H1 (cell line): ENCODE results near the gene RCOR2. TPM values are rescaled to one million over a fixed set of nuclear protein-coding genes. Genes with fewer than 3 reads are reported as not detected.

Experiments
- CTCF ChIA-PET: fragments of 300-600 bp; sonication (Branson Sonifier 250); formaldehyde crosslinking; loops from one replicate; lab custom pipeline; 2021; ENCODE audit not compliant: partially characterized antibody; lab: Charles Lee
- POLR2A ChIA-PET: fragments of 300-600 bp; sonication (Branson Sonifier 250); formaldehyde crosslinking; loops from one replicate; lab custom pipeline; 2021; ENCODE audit warnings: inconsistent platforms; ENCODE audit not compliant: partially characterized antibody; lab: Charles Lee
- DNase-seq, 2 experiments: peaks; one replicate each; pipeline versions ENCODE4 v3.0.0 to v3.0.0-alpha.2; 2010 to 2022; ENCODE audit warnings: low spot score in 2 of 2, low read depth in 1 of 2, mixed read lengths in 1 of 2
- FAIRE-seq: peaks from 2 replicates; lab custom pipeline; 2011; peaks lifted over from hg19 to GRCh38; lab: Jason Lieb, UNC
- H2AFZ ChIP-seq: 2 replicates; pipeline ENCODE4 v1.8.1; 2012; ENCODE audit warnings: low read length, inconsistent platforms
- H2AK5ac ChIP-seq: 2 replicates; pipeline ENCODE4 v1.6.1; 2013; ENCODE audit warnings: low read depth, low read length
- H2BK120ac ChIP-seq: replicated peaks from 2 replicates; pipeline ENCODE3; 2013; ENCODE audit warnings: low read depth, low read length, inconsistent platforms
- H2BK12ac ChIP-seq: 2 replicates; pipeline ENCODE4 v1.6.1; 2013; ENCODE audit warnings: low read depth, low read length
- H2BK15ac ChIP-seq: 2 replicates; pipeline ENCODE4 v1.6.1; 2013; ENCODE audit warnings: low read length
- H2BK20ac ChIP-seq: 2 replicates; pipeline ENCODE4 v1.6.1; 2013; ENCODE audit warnings: low read length
- H2BK5ac ChIP-seq: 2 replicates; pipeline ENCODE4 v1.6.1; 2013; ENCODE audit warnings: low read depth, low read length
- H3K14ac ChIP-seq: 2 replicates; pipeline ENCODE4 v1.6.1; 2013; ENCODE audit warnings: inconsistent platforms; ENCODE audit not compliant: insufficient read length
- H3K18ac ChIP-seq: 2 replicates; pipeline ENCODE4 v1.6.1; 2013; ENCODE audit warnings: low read length; ENCODE audit errors: extremely low read depth
- H3K23ac ChIP-seq: 2 replicates; pipeline ENCODE4 v1.6.1; 2013; ENCODE audit warnings: inconsistent platforms; ENCODE audit not compliant: insufficient read length
- H3K23me2 ChIP-seq: 2 replicates; pipeline ENCODE4 v1.6.1; 2013; ENCODE audit warnings: low read depth, low read length
- H3K27ac ChIP-seq: 2 replicates; pipeline ENCODE4 v1.6.1; 2011; ENCODE audit warnings: low read depth, low read length, inconsistent platforms
- H3K27me3 ChIP-seq, 4 experiments: replicated peaks in 1 of 4; 1 replicate in 1 of 4; 2 replicates in 3 of 4; pipeline versions ENCODE4 v1.6.1 to v1.8.1; 2011 to 2013; ENCODE audit warnings: low read length in 3 of 4, mild to moderate bottlenecking in 3 of 4, inconsistent platforms in 2 of 4, mixed read lengths in 2 of 4, moderate library complexity in 1 of 4; ENCODE audit not compliant: control insufficient read depth in 3 of 4, insufficient read depth in 3 of 4; ENCODE audit errors: extremely low read depth in 1 of 4
- H3K36me3 ChIP-seq, 4 experiments: 2 replicates each; pipeline versions ENCODE4 v1.6.1 to v1.8.1; 2011 to 2013; ENCODE audit warnings: mild to moderate bottlenecking in 4 of 4, low read length in 3 of 4, moderate library complexity in 2 of 4, control low read depth in 1 of 4, inconsistent platforms in 1 of 4; ENCODE audit not compliant: insufficient read depth in 4 of 4, control insufficient read depth in 2 of 4
- H3K4ac ChIP-seq: replicated peaks from 2 replicates; pipeline ENCODE3; 2013; ENCODE audit warnings: low read length, low read depth, mixed read lengths, inconsistent platforms; ENCODE audit not compliant: insufficient read length
- H3K4me1 ChIP-seq, 4 experiments: replicated peaks in 1 of 4; 1 replicate in 1 of 4; 2 replicates in 3 of 4; pipeline versions ENCODE4 v1.6.1 to v1.8.1; 2011 to 2013; ENCODE audit warnings: low read length in 3 of 4, inconsistent platforms in 2 of 4, mixed read lengths in 1 of 4; ENCODE audit not compliant: insufficient read depth in 4 of 4, control insufficient read depth in 3 of 4
- H3K4me2 ChIP-seq, 2 experiments: 2 replicates each; pipeline versions ENCODE4 v1.6.1 to v1.8.1; 2011 to 2013; ENCODE audit warnings: low read depth in 2 of 2, low read length in 2 of 2, control low read depth in 1 of 2, inconsistent platforms in 1 of 2, mild to moderate bottlenecking in 1 of 2; ENCODE audit not compliant: insufficient read depth in 1 of 2
- H3K4me3 ChIP-seq, 4 experiments: fragments of 200-600, 300-600 bp in 1 of 4; sonication (generic), shearing (Covaris generic), sonication (Bioruptor Twin) in 1 of 4; 2 replicates each; pipeline versions ENCODE4 v1.5.1 to v1.8.1; 2011 to 2016; ENCODE audit warnings: low read length in 4 of 4, low read depth in 3 of 4, control low read depth in 2 of 4, inconsistent platforms in 2 of 4, mild to moderate bottlenecking in 2 of 4, mixed read lengths in 1 of 4, moderate library complexity in 1 of 4; ENCODE audit not compliant: insufficient read depth in 2 of 4; ENCODE audit errors: extremely low read depth in 1 of 4
- H3K56ac ChIP-seq: replicated peaks from 2 replicates; pipeline ENCODE3; 2013; ENCODE audit warnings: low read depth, mild to moderate bottlenecking, mixed read lengths, low read length, inconsistent platforms; ENCODE audit not compliant: insufficient read length
- H3K79me1 ChIP-seq: 2 replicates; pipeline ENCODE4 v1.6.1; 2013; ENCODE audit warnings: low read depth, low read length, control low read depth
- H3K79me2 ChIP-seq, 2 experiments: 2 replicates each; pipeline versions ENCODE4 v1.6.1 to v1.8.1; 2012 to 2013; ENCODE audit warnings: low read length in 2 of 2, mild to moderate bottlenecking in 2 of 2, inconsistent platforms in 1 of 2; ENCODE audit not compliant: insufficient read depth in 2 of 2, control insufficient read depth in 1 of 2
- H3K9ac ChIP-seq, 4 experiments: replicated peaks in 1 of 4; 1 replicate in 1 of 4; 2 replicates in 3 of 4; pipeline versions ENCODE4 v1.6.1 to v1.8.1; 2011 to 2013; ENCODE audit warnings: low read depth in 3 of 4, low read length in 3 of 4, control low read depth in 2 of 4, mild to moderate bottlenecking in 2 of 4, moderate library complexity in 2 of 4, inconsistent platforms in 1 of 4; ENCODE audit errors: extremely low read depth in 1 of 4
- H3K9me3 ChIP-seq, 2 experiments: 2 replicates each; pipeline versions ENCODE4 v1.6.1 to v1.8.1; 2012 to 2013; ENCODE audit warnings: mild to moderate bottlenecking in 2 of 2, moderate library complexity in 2 of 2, control low read depth in 1 of 2, inconsistent platforms in 1 of 2, low read depth in 1 of 2, low read length in 1 of 2, mixed read lengths in 1 of 2; ENCODE audit not compliant: insufficient read depth in 2 of 2
- H4K20me1 ChIP-seq, 2 experiments: replicated peaks in 1 of 2; 2 replicates each; pipeline versions ENCODE3 to v1.8.1; 2011 to 2013; ENCODE audit warnings: inconsistent platforms in 2 of 2, low read length in 2 of 2, mild to moderate bottlenecking in 1 of 2; ENCODE audit not compliant: insufficient read depth in 2 of 2, control insufficient read depth in 1 of 2
- H4K5ac ChIP-seq: 2 replicates; pipeline ENCODE4 v1.6.1; 2013; ENCODE audit warnings: low read length, low read depth, mixed read lengths, inconsistent platforms; ENCODE audit not compliant: insufficient read length
- H4K8ac ChIP-seq: 2 replicates; pipeline ENCODE4 v1.8.0; 2013; ENCODE audit warnings: mild to moderate bottlenecking, moderate library complexity, low read length, inconsistent platforms; ENCODE audit not compliant: insufficient read depth; ENCODE audit errors: extremely low read depth
- H4K91ac ChIP-seq: replicated peaks from 2 replicates; pipeline ENCODE3; 2013; ENCODE audit warnings: low read length, mixed read lengths, inconsistent platforms; ENCODE audit not compliant: insufficient read length
- ATF3 ChIP-seq: IDR thresholded peaks from 2 replicates; pipeline ENCODE4 v1.6.1; 2011; ENCODE audit warnings: low read depth, mild to moderate bottlenecking, low read length; ENCODE audit not compliant: insufficient read depth
- BACH1 ChIP-seq: IDR thresholded peaks from 2 replicates; pipeline ENCODE4 v1.6.1; 2012; ENCODE audit warnings: low read length, improper control_type of control experiment
- PHF8 ChIP-seq: fragments of 200-600 bp; sonication (generic); conservative IDR thresholded peaks from 2 replicates; pipeline ENCODE4 v1.7.1; 2012; ENCODE audit warnings: low read depth, mild to moderate bottlenecking, inconsistent platforms, low read length, moderate library complexity
- SIX5 ChIP-seq: IDR thresholded peaks from 2 replicates; pipeline ENCODE4 v1.6.1; 2011; ENCODE audit warnings: mild to moderate bottlenecking, low read depth, low read length
- TAF7 ChIP-seq: optimal IDR thresholded peaks from 2 replicates; pipeline ENCODE3; 2011; ENCODE audit warnings: low read depth, mild to moderate bottlenecking, inconsistent platforms, low read length, moderate library complexity, borderline replicate concordance
- WGBS, 2 experiments: shearing (Covaris generic) in 1 of 2; methylation state at CpG; one replicate each; pipeline versions ENCODE4 v1.1.6 to v1.1.7; 2013 to 2015; ENCODE audit warnings: low lambda C conversion rate in 2 of 2, mixed read lengths in 2 of 2, inconsistent platforms in 1 of 2, low coverage in 1 of 2, missing lambda C conversion rate in 1 of 2; ENCODE audit not compliant: insufficient replicate concordance in 2 of 2, insufficient coverage in 1 of 2, insufficient read length in 1 of 2; ENCODE audit errors: extremely low coverage in 1 of 2, missing lambda C conversion rate in 1 of 2; 5-methylcytosine and 5-hydroxymethylcytosine counted together
- polyA plus RNA-seq, 7 experiments: library from polyadenylated mRNA; depleted of rRNA in 3 of 7; stranded (reverse) in 5 of 7; unstranded in 2 of 7; fragments of >200 nt in 5 of 7; fragments of 200-250 nt in 2 of 7; gene quantifications; 1 replicate in 5 of 7; 2 replicates in 1 of 7; 4 replicates in 1 of 7; pipeline versions ENCODE4 v1.2.1 to v1.2.3, GENCODE V29; 2011 to 2013; ENCODE audit warnings: missing spikeins in 2 of 7, mixed read lengths in 2 of 7
- total RNA-seq: library from RNA; stranded (reverse); fragmentation: NEBNext Ultra II Directional; extraction: Animal tissue kit (Norgen Biotek cat#: 25700); gene quantifications from 2 replicates; pipeline ENCODE4 v1.2.1, GENCODE V29; 2021

The RCOR2 gene
- total and polyA plus RNA-seq, 2 of the 8 experiments (the other 6 are each of a cell fraction or from before 2014, with no cell fraction given): 54.6 to 78.0 TPM

- DNase-seq: no peak
- 0 out of 2 replicates have a peak, but pooled peaks cover 2% of the 10 kb centered on the region for H3K23me2 ChIP-seq
- H3K79me2 ChIP-seq: peaks cover 0 to 81% of the 10 kb centered on the region in 2 experiments; a peak in 2 of 4 replicates
- no peak overlapping the region for H2AFZ ChIP-seq
- H3K27me3 ChIP-seq: no peaks in the 10 kb centered on the region
- no peak for FAIRE-seq
- no peak overlapping the region for H3K4ac ChIP-seq
- no peak overlapping the region for H2BK15ac ChIP-seq
- POLR2A ChIA-PET: interaction anchor here (0.8 to 3.0 kb wide), 6 partner anchors 9 to 48 kb away, joined by 3 to 7 read pairs (median 4); partner anchors contain the start of gene RCOR2
- H2BK120ac ChIP-seq: no peak overlapping the region
- no peak overlapping the region for H3K9ac ChIP-seq
- 92% methylated on average over 6 of the region's 6 CpGs; no CpG with 5 or more reads in 1 of the 2 experiments for WGBS, 2 experiments
- no peak overlapping the region for H3K27ac ChIP-seq
- H4K20me1 ChIP-seq: peaks cover 8 to 28% of the 10 kb centered on the region in 2 experiments
- no peak overlapping the region for H2BK12ac ChIP-seq
- H4K91ac ChIP-seq: no peak overlapping the region
- no peak overlapping the region for H4K8ac ChIP-seq
- H4K5ac ChIP-seq: no peak overlapping the region
- no peaks in the 10 kb centered on the region for H3K9me3 ChIP-seq
- TF ChIP-seq PHF8 (no peak), SIX5 (no peak), TAF7 (no peak), ATF3 (no peak), BACH1 (no peak)
- H3K36me3 ChIP-seq: no peaks in the 10 kb centered on the region
- CTCF ChIA-PET: interaction anchor here (0.9 to 8.5 kb wide), 14 partner anchors 10 to 57 kb away, joined by 3 to 76 read pairs (median 4); partner anchors contain the start of gene MARK2
- H3K4me3 ChIP-seq: no peak overlapping the region
- no peak overlapping the region for H2BK5ac ChIP-seq
- H3K18ac ChIP-seq: no peak overlapping the region
- H3K4me2 ChIP-seq: no peak overlapping the region
- no peak overlapping the region for H3K56ac ChIP-seq
- no peak overlapping the region for H2BK20ac ChIP-seq
- no peak overlapping the region for H3K23ac ChIP-seq
- H2AK5ac ChIP-seq: 0 out of 2 replicates have a peak overlapping the region, but pooled peaks have one; percentile 10
- H3K79me1 ChIP-seq: peaks cover 25% of the 10 kb centered on the region
- H3K14ac ChIP-seq: no peak overlapping the region
- H3K4me1 ChIP-seq: peaks cover 7 to 19% (median 13%) of the 10 kb centered on the region in 4 experiments
These were observed 39.2 kb downstream of the RCOR2 start for GRCh38 chr11:63877658-63878241.
